Measurements from ENCODE around the gene IRAK3. TPM values are rescaled to one million over a fixed set of nuclear protein-coding genes. Genes with fewer than 3 reads are reported as not detected.
"Not testable (repeated sequence)": the region's sequence is repeated elsewhere in the genome, so short reads cannot be mapped to it uniquely, and the experiment has no call there.

Gene IRAK3
- total RNA-seq, 1 donor from 2014 or later: 0.05 TPM

- not testable (repeated sequence) for H3K36me3 Mint-ChIP-seq (ENCODE audit: low read depth, unreplicated experiment); H3K4me3 ChIP-seq (ENCODE audit: insufficient read depth, low read depth, low read length); H3K4me1 ChIP-seq (ENCODE audit: insufficient read depth, low read length); H3K27ac ChIP-seq (ENCODE audit: low read depth, low read length); H3K79me2 ChIP-seq (ENCODE audit: insufficient read depth, low read length); H3K27ac Mint-ChIP-seq (ENCODE audit: unreplicated experiment); DNase-seq (ENCODE audit: low read depth); H4K20me1 ChIP-seq (ENCODE audit: insufficient read depth, low read length); H3K27me3 ChIP-seq (ENCODE audit: insufficient read depth, low read length); H3K4me2 ChIP-seq (ENCODE audit: low read length); H3K9ac ChIP-seq (ENCODE audit: low read length); H3K9me3 Mint-ChIP-seq (ENCODE audit: unreplicated experiment); H3K36me3 ChIP-seq (ENCODE audit: insufficient read depth, low read length); H3K9me3 ChIP-seq (ENCODE audit: insufficient read depth, low read depth, low read length); FAIRE-seq; H3K4me1 Mint-ChIP-seq (ENCODE audit: low read depth, unreplicated experiment); H3K4me3 Mint-ChIP-seq (ENCODE audit: unreplicated experiment); H2AFZ ChIP-seq (ENCODE audit: low read depth, low read length); H3K27me3 Mint-ChIP-seq (ENCODE audit: low read depth, unreplicated experiment)
Observed at GRCh38 chr12:66213011-66213410, 24.0 kb downstream of the IRAK3 start.

GRCh38 chr12:66217342-66217917, 28.4 kb downstream of the IRAK3 start:
- Mint-ChIP-seq H3K4me3 (ENCODE audit: unreplicated experiment) (no peak overlapping the region), H3K4me1 (ENCODE audit: low read depth, unreplicated experiment) (no peaks in the 10 kb centered on the region), H3K27ac (ENCODE audit: unreplicated experiment) (no peak overlapping the region), H3K36me3 (ENCODE audit: low read depth, unreplicated experiment) (no peaks in the 10 kb centered on the region), H3K9me3 (ENCODE audit: unreplicated experiment) (peaks cover 5% of the 10 kb centered on the region), H3K27me3 (ENCODE audit: low read depth, unreplicated experiment) (no peaks in the 10 kb centered on the region)
- H3K4me3 ChIP-seq (ENCODE audit: insufficient read depth, low read depth, low read length): no peak overlapping the region
- no peak overlapping the region for H3K4me2 ChIP-seq (ENCODE audit: low read length)
- H4K20me1 ChIP-seq (ENCODE audit: insufficient read depth, low read length): no peaks in the 10 kb centered on the region
- no peak overlapping the region for H2AFZ ChIP-seq (ENCODE audit: low read depth, low read length)
- no peak overlapping the region for H3K27ac ChIP-seq (ENCODE audit: low read depth, low read length)
- no peak overlapping the region for H3K9ac ChIP-seq (ENCODE audit: low read length)
- no peak for FAIRE-seq
- no peaks in the 10 kb centered on the region for H3K9me3 ChIP-seq (ENCODE audit: insufficient read depth, low read depth, low read length)
- no peak for DNase-seq (ENCODE audit: low read depth)
- TF ChIP-seq EZH2 (IDR thresholded peaks at IDR 0.05; ENCODE audit: insufficient read depth, low read length): no peak
- no peak for TF ChIP-seq CTCF (IDR thresholded peaks at IDR 0.05; ENCODE audit: insufficient read depth, low read depth, low read length)
- no peaks in the 10 kb centered on the region for H3K79me2 ChIP-seq (ENCODE audit: insufficient read depth, low read length)
- H3K4me1 ChIP-seq (ENCODE audit: insufficient read depth, low read length): no peaks in the 10 kb centered on the region
- no peaks in the 10 kb centered on the region for H3K36me3 ChIP-seq (ENCODE audit: insufficient read depth, low read length)
- no peaks in the 10 kb centered on the region for H3K27me3 ChIP-seq (ENCODE audit: insufficient read depth, low read length)

GRCh38 chr12:66228462-66228861, 39.4 kb downstream of the IRAK3 start:
- Histone ChIP-seq H3K9ac (ENCODE audit: low read length) (no peak overlapping the region), H3K4me1 (ENCODE audit: insufficient read depth, low read length) (no peaks in the 10 kb centered on the region), H4K20me1 (ENCODE audit: insufficient read depth, low read length) (no peaks in the 10 kb centered on the region), H2AFZ (ENCODE audit: low read depth, low read length) (no peak overlapping the region), H3K4me2 (ENCODE audit: low read length) (no peak overlapping the region), H3K4me3 (ENCODE audit: insufficient read depth, low read depth, low read length) (no peak overlapping the region), H3K79me2 (ENCODE audit: insufficient read depth, low read length) (no peaks in the 10 kb centered on the region), H3K36me3 (ENCODE audit: insufficient read depth, low read length) (no peaks in the 10 kb centered on the region), H3K9me3 (ENCODE audit: insufficient read depth, low read depth, low read length) (no peaks in the 10 kb centered on the region), H3K27ac (ENCODE audit: low read depth, low read length) (no peak overlapping the region), H3K27me3 (ENCODE audit: insufficient read depth, low read length) (peaks cover 4% of the 10 kb centered on the region)
- no peaks in the 10 kb centered on the region for H3K4me1 Mint-ChIP-seq (ENCODE audit: low read depth, unreplicated experiment)
- no peak for FAIRE-seq
- H3K27ac Mint-ChIP-seq (ENCODE audit: unreplicated experiment): no peak overlapping the region
- no peak overlapping the region for H3K4me3 Mint-ChIP-seq (ENCODE audit: unreplicated experiment)
- no peaks in the 10 kb centered on the region for H3K9me3 Mint-ChIP-seq (ENCODE audit: unreplicated experiment)
- no peaks in the 10 kb centered on the region for H3K36me3 Mint-ChIP-seq (ENCODE audit: low read depth, unreplicated experiment)
- TF ChIP-seq EZH2 (IDR thresholded peaks at IDR 0.05; ENCODE audit: insufficient read depth, low read length) (no peak), CTCF (IDR thresholded peaks at IDR 0.05; ENCODE audit: insufficient read depth, low read depth, low read length) (no peak)
- no peak for DNase-seq (ENCODE audit: low read depth)
- peaks cover 10% of the 10 kb centered on the region for H3K27me3 Mint-ChIP-seq (ENCODE audit: low read depth, unreplicated experiment)
